ENCODE results near the gene MTRF1L. TPM values are rescaled to one million over a fixed set of nuclear protein-coding genes. Genes with fewer than 3 reads are reported as not detected.

The MTRF1L gene, protein sequence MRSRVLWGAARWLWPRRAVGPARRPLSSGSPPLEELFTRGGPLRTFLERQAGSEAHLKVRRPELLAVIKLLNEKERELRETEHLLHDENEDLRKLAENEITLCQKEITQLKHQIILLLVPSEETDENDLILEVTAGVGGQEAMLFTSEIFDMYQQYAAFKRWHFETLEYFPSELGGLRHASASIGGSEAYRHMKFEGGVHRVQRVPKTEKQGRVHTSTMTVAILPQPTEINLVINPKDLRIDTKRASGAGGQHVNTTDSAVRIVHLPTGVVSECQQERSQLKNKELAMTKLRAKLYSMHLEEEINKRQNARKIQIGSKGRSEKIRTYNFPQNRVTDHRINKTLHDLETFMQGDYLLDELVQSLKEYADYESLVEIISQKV
- total RNA-seq = 10 to 100 TPM; 18.0 to 30.9 (median 22.5) TPM

DNA sequence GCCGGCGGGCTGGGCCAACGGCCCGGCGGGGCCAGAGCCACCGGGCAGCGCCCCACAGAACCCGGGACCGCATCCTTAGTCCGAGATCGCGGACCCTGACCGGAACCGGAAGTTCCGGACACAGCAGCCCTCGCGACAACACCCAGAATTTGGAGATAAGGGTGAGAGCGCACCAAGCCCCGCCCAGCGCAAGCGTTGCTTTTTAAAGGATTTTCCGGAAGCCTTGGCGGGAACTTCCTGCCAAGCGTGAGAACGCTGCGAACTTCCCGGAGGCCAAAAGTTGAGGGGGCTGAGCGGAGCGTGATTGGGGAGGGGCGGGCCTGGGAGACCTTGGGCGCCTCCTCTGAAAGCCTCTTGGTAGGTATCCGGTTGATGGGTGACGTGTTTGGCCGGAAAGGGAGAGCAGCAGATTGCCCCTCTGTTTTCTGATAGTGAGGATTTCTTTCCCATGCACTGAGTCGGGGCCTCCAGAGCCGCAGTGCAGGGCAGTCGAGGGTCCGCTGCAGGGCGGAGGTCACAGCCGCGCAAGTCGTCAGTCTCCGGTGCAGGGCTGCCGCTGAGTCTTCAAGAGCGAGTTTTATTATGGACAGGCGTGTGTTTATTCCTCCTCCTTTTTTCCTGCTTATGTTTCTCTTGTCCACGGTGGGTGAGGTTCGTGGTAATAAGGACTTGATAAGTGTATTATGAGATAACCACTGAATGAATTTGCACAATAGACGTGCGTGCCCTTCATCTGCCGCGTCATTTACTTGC is at the start of gene MTRF1L:
TSS of gene MTRF1L (minus strand) at position 97 of the 753 bp plus-strand sequence. CDS start at position 73, 24 bp downstream.
- ATAC-seq (ENCODE audit: low FRiP score) (peak; percentile 98), DNase-seq (ENCODE audit: low spot score) (peak; percentile 82)

DNA sequence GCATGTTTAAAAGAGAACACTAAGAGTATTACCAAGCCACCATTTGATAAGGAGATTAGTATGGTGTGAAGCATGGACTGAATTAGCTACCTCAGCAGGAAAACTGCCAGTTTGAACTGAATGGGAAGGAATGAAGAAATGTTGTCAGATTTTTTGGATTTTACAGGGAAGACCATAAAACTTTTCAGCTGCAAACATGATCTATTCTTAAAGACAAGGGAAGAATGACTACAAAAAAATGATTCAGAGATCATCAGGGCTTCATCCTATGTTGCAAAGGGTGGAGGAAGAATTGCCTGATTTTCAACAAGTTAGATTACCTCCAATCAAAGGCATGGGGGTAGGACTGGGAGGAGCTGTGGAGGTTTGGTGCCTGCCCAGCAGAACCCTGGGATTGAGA is 49.3 kb upstream of the MTRF1L start:
- DNase-seq (ENCODE audit: low spot score) = no peak
- ATAC-seq (ENCODE audit: low FRiP score) = no peak
- TF ChIP-seq, protein P1, sequence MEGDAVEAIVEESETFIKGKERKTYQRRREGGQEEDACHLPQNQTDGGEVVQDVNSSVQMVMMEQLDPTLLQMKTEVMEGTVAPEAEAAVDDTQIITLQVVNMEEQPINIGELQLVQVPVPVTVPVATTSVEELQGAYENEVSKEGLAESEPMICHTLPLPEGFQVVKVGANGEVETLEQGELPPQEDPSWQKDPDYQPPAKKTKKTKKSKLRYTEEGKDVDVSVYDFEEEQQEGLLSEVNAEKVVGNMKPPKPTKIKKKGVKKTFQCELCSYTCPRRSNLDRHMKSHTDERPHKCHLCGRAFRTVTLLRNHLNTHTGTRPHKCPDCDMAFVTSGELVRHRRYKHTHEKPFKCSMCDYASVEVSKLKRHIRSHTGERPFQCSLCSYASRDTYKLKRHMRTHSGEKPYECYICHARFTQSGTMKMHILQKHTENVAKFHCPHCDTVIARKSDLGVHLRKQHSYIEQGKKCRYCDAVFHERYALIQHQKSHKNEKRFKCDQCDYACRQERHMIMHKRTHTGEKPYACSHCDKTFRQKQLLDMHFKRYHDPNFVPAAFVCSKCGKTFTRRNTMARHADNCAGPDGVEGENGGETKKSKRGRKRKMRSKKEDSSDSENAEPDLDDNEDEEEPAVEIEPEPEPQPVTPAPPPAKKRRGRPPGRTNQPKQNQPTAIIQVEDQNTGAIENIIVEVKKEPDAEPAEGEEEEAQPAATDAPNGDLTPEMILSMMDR (IDR thresholded peaks at IDR 0.05) = no peak

More for the DNA sequence above, at the start of gene MTRF1L:
- TF ChIP-seq, protein P1 (IDR thresholded peaks at IDR 0.05) = no peak

DNA sequence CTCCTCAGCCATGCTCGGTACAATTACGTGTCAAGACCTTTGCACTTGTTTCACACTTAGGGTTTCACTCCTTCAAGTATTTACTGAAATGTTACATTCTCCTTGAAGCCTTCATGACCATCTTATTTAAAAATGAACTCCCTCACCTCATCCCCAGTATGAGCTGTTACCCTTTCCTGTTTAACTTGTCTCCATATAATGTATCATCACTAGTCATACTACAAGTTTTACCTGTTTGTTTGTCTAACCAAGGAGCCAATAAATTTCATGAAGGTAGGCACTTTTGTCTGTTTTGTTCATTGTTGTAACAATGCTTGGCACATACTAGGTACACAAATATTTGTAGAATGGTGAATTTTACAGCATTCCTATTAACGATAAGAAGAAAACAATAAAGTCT is 46.1 kb upstream of the MTRF1L start:
- DNase-seq (ENCODE audit: low spot score) (no peak), ATAC-seq (ENCODE audit: low FRiP score) (no peak)
- TF ChIP-seq, protein P1 (IDR thresholded peaks at IDR 0.05) = no peak

DNA sequence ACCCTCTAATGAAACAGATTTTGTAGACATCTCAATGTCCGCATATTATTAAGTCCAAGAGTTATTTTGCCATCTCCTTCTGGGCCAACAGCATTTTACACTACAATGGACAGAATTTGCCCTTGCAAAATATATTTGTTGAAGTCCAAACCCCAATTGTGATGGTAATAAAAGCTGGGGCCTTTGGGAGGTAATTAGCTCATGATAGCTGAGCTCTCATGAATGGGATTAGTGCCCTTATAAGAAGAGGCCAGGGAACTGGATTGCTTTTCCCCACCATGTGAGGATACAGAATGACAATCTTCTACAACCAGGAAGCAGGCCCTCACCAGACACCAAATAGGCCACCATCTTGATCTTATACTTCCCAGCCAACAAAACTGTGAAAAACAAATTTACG is 44.9 kb upstream of the MTRF1L start:
- TF ChIP-seq, protein P1 (IDR thresholded peaks at IDR 0.05) = no peak
- ATAC-seq (ENCODE audit: low FRiP score) (no peak), DNase-seq (ENCODE audit: low spot score) (no peak)

DNA sequence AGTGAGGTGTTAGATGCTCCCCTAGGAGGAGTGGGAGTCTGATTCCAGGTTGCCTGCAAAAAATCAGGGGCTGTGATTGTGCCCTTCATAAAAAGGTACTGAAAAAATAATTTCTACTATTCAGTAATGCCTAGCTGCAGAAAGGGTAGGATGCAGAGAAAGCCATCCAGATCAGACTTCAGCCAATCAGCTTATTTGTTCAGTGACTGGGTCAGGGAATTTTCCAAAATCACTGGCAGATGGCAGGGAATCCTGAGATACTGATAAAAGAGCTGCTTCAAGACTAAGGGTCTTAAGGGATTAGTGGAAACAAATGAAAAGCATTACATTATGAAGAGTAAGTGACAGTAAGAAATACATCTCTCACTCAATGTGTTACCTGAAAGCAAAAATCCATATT is 42.8 kb upstream of the MTRF1L start:
- TF ChIP-seq, protein P1 (IDR thresholded peaks at IDR 0.05) = no peak
- no peak for DNase-seq (ENCODE audit: low spot score)
- ATAC-seq (ENCODE audit: low FRiP score) = no peak

DNA sequence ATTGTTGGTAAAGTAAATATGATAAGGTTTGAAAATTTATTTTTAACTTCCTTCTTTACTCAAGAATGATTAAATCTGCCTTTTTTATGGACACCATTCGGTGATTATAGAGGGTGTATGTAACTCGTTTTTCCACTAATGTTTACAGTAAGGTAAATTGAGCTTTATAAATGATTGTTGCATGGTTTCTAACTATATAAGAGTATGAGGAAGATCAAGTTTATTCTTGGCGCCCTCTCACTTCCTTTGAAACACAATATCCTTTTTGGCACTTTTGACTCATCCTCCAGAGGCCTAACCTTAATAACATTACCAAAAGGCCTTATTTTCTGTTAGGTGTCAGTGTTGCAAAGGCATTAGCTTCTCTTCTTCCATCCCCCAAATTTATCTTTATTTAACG is 41.8 kb upstream of the MTRF1L start:
- DNase-seq (ENCODE audit: low spot score) (no peak), ATAC-seq (ENCODE audit: low FRiP score) (no peak)
- TF ChIP-seq, protein P1 (IDR thresholded peaks at IDR 0.05) = no peak

Data from omental fat pad (tissue), 4 donors.